SK-N-SH treated with all-trans-retinoic acid at 6 μM for 48 hours (cell line): ENCODE results near the gene EIF2B4.
"Not testable (repeated sequence)": the region's sequence is repeated elsewhere in the genome, so short reads cannot be mapped to it uniquely, and the experiment has no call there.

ENCODE experiments used
- ATAC-seq: fragments of 200-7000 bp; cut with Tn5 transposase; 3 replicates; pipeline ENCODE4 v1.9.1; 2020; ENCODE audit warnings: mild to moderate bottlenecking, moderate library complexity
- BACH2 ChIP-seq: fragments of 250-450 bp; sonication (Bioruptor Pico); IDR thresholded peaks from 2 replicates; pipeline ENCODE4 v1.9.0; 2021; ENCODE audit warnings: mild to moderate bottlenecking, borderline replicate concordance
- CSDC2 ChIP-seq: fragments of 250-450 bp; sonication (Bioruptor Pico); IDR thresholded peaks from 2 replicates; pipeline ENCODE4 v1.5.0; 2020; ENCODE audit warnings: mild to moderate bottlenecking, moderate library complexity
- GLIS3 ChIP-seq: fragments of 250-450 bp; sonication (Bioruptor Pico); IDR thresholded peaks from 2 replicates; pipeline ENCODE4 v1.5.0; 2020; ENCODE audit warnings: mild to moderate bottlenecking, moderate library complexity
- ISL1 ChIP-seq: fragments of 250-450 bp; sonication (Bioruptor Pico); IDR thresholded peaks from 2 replicates; pipeline ENCODE4 v2.1.2; 2022; ENCODE audit warnings: mild to moderate bottlenecking, moderate library complexity
- OSR1 ChIP-seq: fragments of 250-450 bp; sonication (Bioruptor Pico); IDR thresholded peaks from 2 replicates; pipeline ENCODE4 v1.8.0; 2022; ENCODE audit warnings: moderate library complexity, mild to moderate bottlenecking, inconsistent platforms
- TOX ChIP-seq: fragments of 250-450 bp; sonication (Bioruptor Pico); IDR thresholded peaks from 2 replicates; pipeline ENCODE4 v1.8.0; 2021; ENCODE audit warnings: mild to moderate bottlenecking, moderate library complexity, borderline replicate concordance
- ZC3H10 ChIP-seq: fragments of 250-450 bp; sonication (Bioruptor Pico); IDR thresholded peaks from 2 replicates; pipeline ENCODE4 v1.5.1; 2021; ENCODE audit warnings: mild to moderate bottlenecking, moderate library complexity
- ZFP3 ChIP-seq: fragments of 250-450 bp; sonication (Bioruptor Pico); IDR thresholded peaks from 2 replicates; pipeline ENCODE4 v1.5.0; 2020; ENCODE audit warnings: mild to moderate bottlenecking, moderate library complexity
- ZFP30 ChIP-seq: fragments of 450-650 bp; formaldehyde crosslinking; IDR thresholded peaks from 2 replicates; pipeline ENCODE4 v1.5.0; 2022; ENCODE audit warnings: mild to moderate bottlenecking, moderate library complexity
- ZNF8 ChIP-seq: fragments of 450-650 bp; formaldehyde crosslinking; IDR thresholded peaks from 2 replicates; pipeline ENCODE4 v1.5.0; 2020; ENCODE audit warnings: mild to moderate bottlenecking, moderate library complexity
- TF ChIP-seq, protein P1 (sequence below): fragments of 250-450 bp; sonication (Bioruptor Pico); IDR thresholded peaks from 2 replicates; pipeline ENCODE4 v1.8.0; 2021; ENCODE audit warnings: low read depth, mild to moderate bottlenecking, moderate library complexity, borderline replicate concordance
- TF ChIP-seq, protein P2 (sequence below): fragments of 250-450 bp; sonication (Bioruptor Pico); IDR thresholded peaks from 2 replicates; pipeline ENCODE4 v1.8.0; 2020; ENCODE audit warnings: mild to moderate bottlenecking, moderate library complexity, borderline replicate concordance
- TF ChIP-seq, protein P3 (sequence below): fragments of 250-450 bp; sonication (Bioruptor Pico); IDR thresholded peaks from 2 replicates; pipeline ENCODE4 v1.5.0; 2020; ENCODE audit warnings: mild to moderate bottlenecking, moderate library complexity
- TF ChIP-seq, protein P4 (sequence below): fragments of 250-450 bp; sonication (Bioruptor Pico); IDR thresholded peaks from 2 replicates; pipeline ENCODE4 v1.5.1; 2020; ENCODE audit warnings: low read depth, mild to moderate bottlenecking, moderate library complexity
- TF ChIP-seq, protein P5 (sequence below): fragments of 250-450 bp; sonication (Bioruptor Pico); IDR thresholded peaks from 2 replicates; pipeline ENCODE4 v1.5.1; 2021; ENCODE audit warnings: mild to moderate bottlenecking, moderate library complexity

The EIF2B4 gene

DNA sequence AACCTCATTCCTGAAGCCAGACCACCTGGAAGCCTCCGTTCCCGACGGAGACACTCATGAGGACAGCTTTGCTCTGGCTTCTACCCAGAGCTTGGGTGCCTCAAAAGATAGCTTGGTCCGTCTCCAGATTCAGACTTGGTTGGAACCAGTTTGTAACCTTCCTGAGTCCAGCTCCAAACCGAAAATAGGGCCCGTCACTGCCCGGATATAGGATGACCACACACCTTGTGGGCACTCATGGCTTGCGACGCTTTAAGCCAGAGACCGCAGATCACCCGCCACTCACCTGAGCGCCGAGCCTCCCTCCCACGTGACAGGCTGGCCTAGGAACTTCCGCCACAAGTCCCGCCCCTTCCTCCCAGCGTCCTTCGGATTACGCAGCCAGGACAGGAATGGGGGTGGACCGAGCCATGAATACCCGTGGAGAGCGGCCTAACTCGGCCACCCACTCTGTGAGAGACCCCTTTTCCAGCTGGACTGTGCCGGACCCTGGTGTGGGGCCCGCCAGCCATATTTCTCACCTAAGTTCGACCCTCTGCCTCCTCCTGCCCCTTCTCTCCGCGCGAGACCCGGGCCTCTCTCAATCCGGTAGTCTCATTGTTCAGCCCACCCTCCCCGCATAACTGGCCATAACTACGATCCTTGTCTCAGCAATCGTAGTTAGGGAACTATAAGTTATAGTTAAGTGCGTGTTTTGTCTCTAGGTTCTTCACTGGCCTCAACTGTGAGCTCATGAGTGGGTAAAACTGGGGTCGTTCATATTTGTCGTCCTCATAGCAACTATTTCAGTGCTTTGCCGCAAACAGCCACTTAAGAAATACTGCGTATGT is 47.2 kb downstream of the EIF2B4 start, which contains the start of gene MPV17 (continued):
- TF ChIP-seq GLIS3 (peak; percentile 44; the same call in 1 of the 2 replicates), ZFP3 (no peak; the same call in 1 of the 2 replicates), ZC3H10 (CRISPR knock-in tag) (no peak), ZNF8 (CRISPR knock-in tag) (no peak; the same call in 1 of the 2 replicates), ZFP30 (CRISPR knock-in tag) (no peak), OSR1 (no peak)
- TF ChIP-seq, protein P1, sequence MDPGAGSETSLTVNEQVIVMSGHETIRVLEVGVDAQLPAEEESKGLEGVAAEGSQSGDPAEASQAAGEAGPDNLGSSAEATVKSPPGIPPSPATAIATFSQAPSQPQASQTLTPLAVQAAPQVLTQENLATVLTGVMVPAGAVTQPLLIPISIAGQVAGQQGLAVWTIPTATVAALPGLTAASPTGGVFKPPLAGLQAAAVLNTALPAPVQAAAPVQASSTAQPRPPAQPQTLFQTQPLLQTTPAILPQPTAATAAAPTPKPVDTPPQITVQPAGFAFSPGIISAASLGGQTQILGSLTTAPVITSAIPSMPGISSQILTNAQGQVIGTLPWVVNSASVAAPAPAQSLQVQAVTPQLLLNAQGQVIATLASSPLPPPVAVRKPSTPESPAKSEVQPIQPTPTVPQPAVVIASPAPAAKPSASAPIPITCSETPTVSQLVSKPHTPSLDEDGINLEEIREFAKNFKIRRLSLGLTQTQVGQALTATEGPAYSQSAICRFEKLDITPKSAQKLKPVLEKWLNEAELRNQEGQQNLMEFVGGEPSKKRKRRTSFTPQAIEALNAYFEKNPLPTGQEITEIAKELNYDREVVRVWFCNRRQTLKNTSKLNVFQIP (CRISPR knock-in tag): no peak

DNA sequence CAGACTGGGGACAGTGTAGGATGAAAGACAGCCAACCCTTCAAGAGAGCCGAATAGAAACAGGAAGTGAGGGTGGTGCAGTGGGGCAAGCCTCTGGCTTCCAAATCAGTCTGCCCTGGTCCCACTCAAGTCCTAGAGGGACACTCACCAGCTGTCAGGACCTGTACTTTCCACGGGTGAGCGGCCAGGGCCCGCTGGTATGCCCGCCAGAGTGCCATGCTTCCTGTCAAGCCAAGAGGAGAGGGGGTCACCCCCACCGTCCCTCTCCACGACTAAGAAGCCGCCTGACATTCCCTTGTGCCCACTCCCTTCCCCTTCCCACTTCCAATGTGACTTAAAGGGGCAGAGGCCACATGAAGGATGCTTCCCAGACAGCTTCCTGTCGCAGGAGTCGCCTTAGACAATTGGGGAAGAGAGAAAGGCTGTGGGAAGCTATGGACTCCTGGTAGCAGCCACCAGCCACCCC is 47.8 kb downstream of the EIF2B4 start:
- TF ChIP-seq, protein P2, sequence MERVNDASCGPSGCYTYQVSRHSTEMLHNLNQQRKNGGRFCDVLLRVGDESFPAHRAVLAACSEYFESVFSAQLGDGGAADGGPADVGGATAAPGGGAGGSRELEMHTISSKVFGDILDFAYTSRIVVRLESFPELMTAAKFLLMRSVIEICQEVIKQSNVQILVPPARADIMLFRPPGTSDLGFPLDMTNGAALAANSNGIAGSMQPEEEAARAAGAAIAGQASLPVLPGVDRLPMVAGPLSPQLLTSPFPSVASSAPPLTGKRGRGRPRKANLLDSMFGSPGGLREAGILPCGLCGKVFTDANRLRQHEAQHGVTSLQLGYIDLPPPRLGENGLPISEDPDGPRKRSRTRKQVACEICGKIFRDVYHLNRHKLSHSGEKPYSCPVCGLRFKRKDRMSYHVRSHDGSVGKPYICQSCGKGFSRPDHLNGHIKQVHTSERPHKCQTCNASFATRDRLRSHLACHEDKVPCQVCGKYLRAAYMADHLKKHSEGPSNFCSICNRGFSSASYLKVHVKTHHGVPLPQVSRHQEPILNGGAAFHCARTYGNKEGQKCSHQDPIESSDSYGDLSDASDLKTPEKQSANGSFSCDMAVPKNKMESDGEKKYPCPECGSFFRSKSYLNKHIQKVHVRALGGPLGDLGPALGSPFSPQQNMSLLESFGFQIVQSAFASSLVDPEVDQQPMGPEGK (CRISPR knock-in tag): no peak; the same call in 1 of the 2 replicates
- TF ChIP-seq ZFP30 (CRISPR knock-in tag): no peak
- TF ChIP-seq, protein P3, sequence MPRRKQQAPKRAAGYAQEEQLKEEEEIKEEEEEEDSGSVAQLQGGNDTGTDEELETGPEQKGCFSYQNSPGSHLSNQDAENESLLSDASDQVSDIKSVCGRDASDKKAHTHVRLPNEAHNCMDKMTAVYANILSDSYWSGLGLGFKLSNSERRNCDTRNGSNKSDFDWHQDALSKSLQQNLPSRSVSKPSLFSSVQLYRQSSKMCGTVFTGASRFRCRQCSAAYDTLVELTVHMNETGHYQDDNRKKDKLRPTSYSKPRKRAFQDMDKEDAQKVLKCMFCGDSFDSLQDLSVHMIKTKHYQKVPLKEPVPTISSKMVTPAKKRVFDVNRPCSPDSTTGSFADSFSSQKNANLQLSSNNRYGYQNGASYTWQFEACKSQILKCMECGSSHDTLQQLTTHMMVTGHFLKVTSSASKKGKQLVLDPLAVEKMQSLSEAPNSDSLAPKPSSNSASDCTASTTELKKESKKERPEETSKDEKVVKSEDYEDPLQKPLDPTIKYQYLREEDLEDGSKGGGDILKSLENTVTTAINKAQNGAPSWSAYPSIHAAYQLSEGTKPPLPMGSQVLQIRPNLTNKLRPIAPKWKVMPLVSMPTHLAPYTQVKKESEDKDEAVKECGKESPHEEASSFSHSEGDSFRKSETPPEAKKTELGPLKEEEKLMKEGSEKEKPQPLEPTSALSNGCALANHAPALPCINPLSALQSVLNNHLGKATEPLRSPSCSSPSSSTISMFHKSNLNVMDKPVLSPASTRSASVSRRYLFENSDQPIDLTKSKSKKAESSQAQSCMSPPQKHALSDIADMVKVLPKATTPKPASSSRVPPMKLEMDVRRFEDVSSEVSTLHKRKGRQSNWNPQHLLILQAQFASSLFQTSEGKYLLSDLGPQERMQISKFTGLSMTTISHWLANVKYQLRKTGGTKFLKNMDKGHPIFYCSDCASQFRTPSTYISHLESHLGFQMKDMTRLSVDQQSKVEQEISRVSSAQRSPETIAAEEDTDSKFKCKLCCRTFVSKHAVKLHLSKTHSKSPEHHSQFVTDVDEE (CRISPR knock-in tag): no peak
- peak; percentile 10 for ATAC-seq

DNA sequence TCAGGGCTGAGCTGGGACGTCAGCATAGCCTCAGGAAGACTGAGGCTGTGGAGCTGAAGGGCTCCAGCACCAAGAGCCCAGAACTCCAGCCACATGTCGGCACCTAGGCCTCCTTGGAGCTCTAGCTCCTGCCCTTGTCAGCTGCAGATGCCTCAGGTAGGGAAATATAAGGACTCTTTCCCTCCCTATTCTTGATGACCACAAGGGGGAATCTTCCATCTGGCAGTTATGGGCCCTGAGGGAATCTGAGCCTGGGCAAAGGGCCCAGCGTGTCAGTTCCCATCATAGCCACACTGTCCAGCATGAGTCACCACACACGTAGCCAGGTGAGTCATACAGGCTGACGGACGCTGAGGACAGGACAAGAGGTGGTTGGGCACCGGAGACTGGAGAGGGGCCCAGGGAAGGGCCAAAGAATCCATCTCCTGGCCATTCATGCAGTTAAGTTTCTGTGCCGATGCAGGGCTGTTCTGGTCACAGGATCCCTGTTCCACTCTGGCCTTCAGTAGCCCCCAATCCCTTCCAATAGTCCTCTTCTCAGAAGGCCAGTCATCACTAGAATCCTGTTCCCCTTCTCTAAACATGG is 49.1 kb downstream of the EIF2B4 start:
- TF ChIP-seq, protein P1 (CRISPR knock-in tag): 0 out of 2 replicates have a peak, but pooled peaks have one; percentile 67
- TF ChIP-seq ZNF8 (CRISPR knock-in tag) (no peak), TOX (CRISPR knock-in tag) (peak; percentile 60; the same call in 1 of the 2 replicates), ISL1 (CRISPR knock-in tag) (peak; percentile 38; the same call in 1 of the 2 replicates), CSDC2 (peak; percentile 82; the same call in 1 of the 2 replicates), ZFP3 (peak; percentile 81), BACH2 (no peak)
- TF ChIP-seq, protein P4, sequence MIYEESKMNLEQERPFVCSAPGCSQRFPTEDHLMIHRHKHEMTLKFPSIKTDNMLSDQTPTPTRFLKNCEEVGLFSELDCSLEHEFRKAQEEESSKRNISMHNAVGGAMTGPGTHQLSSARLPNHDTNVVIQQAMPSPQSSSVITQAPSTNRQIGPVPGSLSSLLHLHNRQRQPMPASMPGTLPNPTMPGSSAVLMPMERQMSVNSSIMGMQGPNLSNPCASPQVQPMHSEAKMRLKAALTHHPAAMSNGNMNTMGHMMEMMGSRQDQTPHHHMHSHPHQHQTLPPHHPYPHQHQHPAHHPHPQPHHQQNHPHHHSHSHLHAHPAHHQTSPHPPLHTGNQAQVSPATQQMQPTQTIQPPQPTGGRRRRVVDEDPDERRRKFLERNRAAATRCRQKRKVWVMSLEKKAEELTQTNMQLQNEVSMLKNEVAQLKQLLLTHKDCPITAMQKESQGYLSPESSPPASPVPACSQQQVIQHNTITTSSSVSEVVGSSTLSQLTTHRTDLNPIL: 0 out of 2 replicates have a peak, but pooled peaks have one; percentile 58
- TF ChIP-seq, protein P5, sequence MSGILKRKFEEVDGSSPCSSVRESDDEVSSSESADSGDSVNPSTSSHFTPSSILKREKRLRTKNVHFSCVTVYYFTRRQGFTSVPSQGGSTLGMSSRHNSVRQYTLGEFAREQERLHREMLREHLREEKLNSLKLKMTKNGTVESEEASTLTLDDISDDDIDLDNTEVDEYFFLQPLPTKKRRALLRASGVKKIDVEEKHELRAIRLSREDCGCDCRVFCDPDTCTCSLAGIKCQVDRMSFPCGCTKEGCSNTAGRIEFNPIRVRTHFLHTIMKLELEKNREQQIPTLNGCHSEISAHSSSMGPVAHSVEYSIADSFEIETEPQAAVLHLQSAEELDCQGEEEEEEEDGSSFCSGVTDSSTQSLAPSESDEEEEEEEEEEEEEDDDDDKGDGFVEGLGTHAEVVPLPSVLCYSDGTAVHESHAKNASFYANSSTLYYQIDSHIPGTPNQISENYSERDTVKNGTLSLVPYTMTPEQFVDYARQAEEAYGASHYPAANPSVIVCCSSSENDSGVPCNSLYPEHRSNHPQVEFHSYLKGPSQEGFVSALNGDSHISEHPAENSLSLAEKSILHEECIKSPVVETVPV (CRISPR knock-in tag): peak; percentile 40; the same call in 1 of the 2 replicates
- TF ChIP-seq, protein P3 (CRISPR knock-in tag): 0 out of 2 replicates have a peak, but pooled peaks have one; percentile 46
- ATAC-seq: peak; percentile 85

DNA sequence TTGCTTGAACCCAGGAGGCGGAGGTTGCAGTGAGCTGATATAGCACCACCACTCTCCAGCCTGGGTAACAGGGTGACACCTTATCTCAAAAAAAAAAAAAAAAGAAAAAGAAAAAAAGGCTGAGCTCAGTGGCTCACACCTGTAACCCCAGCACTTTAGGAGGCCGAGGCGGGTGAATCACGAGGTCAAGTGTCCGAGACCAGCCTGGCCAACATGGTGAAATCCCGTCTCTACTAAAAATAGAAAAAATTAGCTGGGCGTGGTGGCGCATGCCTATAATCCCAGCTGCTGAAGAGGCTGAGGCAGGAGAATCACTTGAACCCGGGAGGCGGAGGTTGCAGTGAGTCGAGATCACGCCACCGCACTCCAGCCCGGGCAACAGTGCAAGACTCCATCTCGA is 50.3 kb downstream of the EIF2B4 start:
- not testable (repeated sequence) for ATAC-seq
